Stimulated activated CD4-positive, alpha-beta T cell treated with anti-CD3 and anti-CD28 coated beads, Interleukin-1b, Interleukin-23, amount 100 ng/mL, for 4 hours (primary cell): Measurements from ENCODE around the gene LPCAT4.
A peak's percentile ranks its signal among the peaks of the same experiment; 100 is the strongest.
"Not testable (repeated sequence)": the region's sequence is repeated elsewhere in the genome, so short reads cannot be mapped to it uniquely, and the experiment has no call there.

Experiments used
- DNase-seq, 2 donors: peaks; one replicate each; pipeline ENCODE4 v3.0.0-alpha.2; 2020; ENCODE audit warnings: low read depth in 2 of 2

LPCAT4 gene, protein sequence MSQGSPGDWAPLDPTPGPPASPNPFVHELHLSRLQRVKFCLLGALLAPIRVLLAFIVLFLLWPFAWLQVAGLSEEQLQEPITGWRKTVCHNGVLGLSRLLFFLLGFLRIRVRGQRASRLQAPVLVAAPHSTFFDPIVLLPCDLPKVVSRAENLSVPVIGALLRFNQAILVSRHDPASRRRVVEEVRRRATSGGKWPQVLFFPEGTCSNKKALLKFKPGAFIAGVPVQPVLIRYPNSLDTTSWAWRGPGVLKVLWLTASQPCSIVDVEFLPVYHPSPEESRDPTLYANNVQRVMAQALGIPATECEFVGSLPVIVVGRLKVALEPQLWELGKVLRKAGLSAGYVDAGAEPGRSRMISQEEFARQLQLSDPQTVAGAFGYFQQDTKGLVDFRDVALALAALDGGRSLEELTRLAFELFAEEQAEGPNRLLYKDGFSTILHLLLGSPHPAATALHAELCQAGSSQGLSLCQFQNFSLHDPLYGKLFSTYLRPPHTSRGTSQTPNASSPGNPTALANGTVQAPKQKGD

DNA sequence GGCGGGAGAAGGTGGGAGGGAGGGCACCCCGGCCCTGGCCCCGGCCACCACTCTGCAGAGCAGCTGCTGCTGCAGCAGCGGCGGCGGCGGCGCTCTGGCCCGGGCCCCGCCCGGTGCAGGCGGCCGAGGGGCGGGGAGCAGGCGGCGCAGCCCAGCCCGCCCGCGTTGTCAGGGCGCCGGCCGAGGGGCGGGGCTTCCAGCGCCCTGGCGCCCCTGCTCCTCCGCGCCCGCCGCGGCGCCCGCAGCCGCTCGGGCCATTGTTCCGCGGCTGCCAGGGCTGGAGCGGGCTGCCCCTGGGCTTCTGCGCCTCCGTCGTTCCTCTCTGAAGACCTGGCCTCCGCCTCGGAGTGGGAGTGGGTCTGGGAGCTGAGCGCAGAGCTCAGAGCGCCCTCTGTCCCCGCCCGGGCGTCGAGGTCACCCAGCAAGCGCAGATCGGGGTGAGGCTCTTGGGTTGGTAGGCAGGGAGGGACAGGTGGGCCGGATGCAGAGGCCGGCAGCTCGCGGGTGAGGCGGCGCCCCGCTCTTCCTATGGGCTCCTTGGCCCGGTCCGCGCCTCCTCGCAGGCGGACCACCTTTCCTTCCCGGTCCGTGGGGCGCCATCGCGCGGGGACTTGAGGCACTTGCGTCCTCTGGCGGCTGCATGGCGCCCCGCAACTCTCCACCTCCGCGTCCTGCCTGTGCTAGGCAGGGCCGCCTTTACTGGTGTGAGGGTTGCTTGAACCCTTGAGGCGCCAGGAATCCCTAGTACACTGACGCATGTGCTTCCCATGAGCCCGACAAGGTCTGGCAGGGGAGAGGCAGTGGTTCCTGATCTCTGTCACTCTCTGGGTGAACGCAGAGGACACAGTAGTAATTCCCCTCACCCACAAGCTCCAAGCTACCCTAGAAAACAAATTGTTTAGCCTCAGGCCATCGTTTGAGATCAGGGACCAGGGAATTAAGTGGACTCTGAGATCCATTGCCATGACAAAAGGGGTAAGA lies at the start of gene LPCAT4:
Gene LPCAT4 (minus strand): TSS at position 96 of the 981 bp plus-strand sequence. CDS start 96 bp downstream, outside the sequence.
- peak; percentile 80 to 82 for DNase-seq

DNA sequence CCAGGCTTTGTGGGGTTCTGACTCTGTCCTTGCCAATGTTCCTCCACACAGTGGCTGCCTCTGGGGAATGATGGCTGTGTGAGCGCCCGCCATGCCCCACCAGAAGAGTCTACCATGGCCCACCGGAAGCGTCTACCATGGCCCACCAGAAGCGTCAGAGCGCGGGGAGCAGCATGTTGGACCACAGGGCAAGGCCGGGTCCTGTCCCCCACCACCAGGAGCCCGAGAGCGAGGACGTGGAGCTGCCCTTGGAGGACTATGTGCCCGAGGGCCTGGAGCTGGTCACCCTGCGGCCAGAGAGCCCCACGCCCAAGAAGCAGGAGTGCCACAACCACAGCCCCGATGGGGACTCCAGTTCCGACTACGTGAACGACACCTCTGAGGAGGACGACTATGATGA lies 42.5 kb upstream of the LPCAT4 start:
- not testable (repeated sequence) for DNase-seq

DNA sequence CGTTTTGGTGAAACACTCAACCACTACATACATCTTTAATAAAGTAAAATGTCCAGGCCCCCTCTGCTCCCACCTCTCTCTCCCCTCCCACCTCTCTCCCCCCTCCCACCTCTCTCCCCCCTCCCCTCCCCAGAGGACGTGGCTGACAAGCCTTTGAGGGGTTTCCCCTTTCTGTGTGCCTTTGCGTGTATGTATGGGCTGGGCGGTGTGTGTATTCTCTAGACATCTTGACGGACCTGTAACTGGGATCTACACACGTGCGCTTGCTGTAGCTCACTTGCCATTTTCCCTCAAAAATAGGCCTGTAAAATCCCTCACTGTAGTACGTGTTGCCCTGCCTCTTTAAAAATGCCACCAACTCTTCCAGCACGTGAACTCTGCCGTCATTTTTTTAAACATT lies 42.0 kb upstream of the LPCAT4 start:
- DNase-seq: not testable (repeated sequence)

DNA sequence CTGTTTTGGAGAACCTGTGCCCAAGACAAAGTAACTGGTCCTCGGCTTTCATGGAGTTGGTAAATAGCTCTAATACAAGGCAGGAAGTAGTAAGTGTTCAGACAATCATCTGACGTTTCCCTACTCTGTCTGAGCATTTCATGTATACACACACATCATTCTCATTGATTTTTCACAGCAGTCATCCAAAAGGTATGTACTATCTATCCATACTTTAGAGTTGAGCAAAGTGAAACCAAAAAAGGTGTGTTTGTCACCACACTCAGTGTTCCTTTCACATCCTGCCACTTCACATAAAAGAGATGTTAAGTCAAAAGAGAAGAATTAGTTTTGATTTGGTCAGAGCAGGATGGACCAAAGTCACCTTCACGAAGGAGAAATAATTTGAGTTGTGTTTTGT lies 36.9 kb upstream of the LPCAT4 start:
- not testable (repeated sequence) for DNase-seq

DNA sequence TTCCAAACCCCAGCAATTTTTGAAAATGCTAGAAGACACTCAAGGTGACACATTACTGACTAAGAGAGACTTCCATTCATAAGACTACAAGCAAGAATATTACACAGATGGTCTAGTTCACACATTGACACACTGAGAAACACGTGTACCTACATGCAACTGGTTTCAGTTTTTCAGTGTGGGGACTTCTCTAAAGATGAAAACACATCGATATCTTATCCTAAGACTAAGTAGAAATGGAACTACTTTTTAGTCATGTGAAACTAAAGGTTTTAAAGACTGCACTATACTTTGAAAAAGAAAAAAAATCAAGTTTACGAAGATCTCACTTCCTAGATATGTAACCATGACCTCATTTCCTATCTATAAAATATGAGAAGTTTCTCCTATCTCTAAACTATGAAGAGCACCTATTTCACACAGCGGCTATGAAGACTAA lies 36.2 kb upstream of the LPCAT4 start:
- DNase-seq: not testable (repeated sequence)

DNA sequence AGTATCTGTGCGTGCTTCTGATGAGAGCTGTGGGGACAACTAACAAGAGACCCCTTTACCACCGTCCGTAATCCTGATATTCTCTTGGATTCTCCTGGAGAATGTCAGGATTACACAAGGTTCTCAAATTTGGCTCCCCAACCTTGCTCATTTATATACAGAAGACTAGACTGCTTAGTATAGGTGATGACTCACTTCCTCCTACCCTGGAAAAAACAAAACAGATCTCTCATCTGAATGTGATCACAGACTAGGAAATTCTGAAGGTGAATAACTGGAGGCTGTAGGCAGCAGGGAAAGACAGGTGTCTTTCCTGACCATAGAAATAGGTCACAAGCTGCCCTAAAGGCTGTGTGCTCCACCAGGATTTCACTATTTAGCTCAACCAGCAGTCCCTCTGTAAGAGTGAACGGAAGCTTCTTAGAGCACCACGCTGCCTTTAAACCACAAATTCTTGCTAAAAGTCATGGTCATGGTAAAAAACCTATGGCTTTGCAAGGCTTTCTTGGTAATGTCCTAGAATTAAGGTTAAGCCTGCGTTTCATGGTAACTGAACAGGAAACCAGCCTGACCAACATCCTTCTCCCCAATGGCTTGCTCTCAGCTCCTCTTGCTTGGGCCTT lies 30.8 kb upstream of the LPCAT4 start:
- DNase-seq: not testable (repeated sequence)

DNA sequence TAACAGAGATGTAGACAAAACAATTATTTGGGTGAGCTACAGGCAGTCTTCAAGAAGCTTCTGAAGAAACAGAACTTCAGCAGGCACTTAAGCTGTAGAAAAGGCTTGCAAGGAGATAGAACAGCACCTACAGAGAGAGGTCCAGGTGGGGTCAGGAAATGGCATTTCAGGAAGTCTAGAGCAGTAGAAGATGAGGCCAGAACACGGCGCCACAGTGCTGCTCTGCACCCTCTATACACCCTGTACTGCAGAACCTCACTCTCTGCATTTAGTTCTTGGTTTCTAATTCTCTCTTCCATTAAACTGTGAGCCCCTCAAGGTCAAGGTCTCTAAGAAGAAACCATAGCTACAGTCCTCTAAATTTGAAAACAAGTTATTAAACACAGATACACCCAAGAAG lies 26.0 kb upstream of the LPCAT4 start:
- DNase-seq: not testable (repeated sequence)

DNA sequence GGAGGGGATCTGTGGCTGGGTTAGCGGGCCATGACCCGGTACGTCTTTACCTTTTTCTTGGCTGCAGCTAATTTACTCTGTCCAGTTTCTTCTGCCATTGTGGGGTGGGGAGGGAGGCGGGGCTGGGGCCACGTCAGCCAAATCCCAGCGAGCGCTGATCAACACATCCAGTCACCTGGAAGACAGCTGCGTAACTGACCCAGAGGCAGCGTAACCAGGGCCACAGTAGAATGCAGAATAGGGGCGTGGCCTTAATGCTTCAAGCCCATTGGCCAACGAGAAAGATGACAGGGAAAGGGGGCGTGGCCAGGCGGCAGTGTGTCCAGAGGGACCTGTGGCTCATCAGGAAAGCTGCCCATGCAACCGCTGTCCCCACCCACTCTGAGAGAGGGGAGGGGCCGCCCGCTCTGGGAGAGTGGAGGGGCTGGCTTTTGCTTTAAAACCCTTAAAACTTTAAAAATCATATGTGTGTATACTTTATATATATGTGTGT lies 22.6 kb upstream of the LPCAT4 start:
- not testable (repeated sequence) for DNase-seq

DNA sequence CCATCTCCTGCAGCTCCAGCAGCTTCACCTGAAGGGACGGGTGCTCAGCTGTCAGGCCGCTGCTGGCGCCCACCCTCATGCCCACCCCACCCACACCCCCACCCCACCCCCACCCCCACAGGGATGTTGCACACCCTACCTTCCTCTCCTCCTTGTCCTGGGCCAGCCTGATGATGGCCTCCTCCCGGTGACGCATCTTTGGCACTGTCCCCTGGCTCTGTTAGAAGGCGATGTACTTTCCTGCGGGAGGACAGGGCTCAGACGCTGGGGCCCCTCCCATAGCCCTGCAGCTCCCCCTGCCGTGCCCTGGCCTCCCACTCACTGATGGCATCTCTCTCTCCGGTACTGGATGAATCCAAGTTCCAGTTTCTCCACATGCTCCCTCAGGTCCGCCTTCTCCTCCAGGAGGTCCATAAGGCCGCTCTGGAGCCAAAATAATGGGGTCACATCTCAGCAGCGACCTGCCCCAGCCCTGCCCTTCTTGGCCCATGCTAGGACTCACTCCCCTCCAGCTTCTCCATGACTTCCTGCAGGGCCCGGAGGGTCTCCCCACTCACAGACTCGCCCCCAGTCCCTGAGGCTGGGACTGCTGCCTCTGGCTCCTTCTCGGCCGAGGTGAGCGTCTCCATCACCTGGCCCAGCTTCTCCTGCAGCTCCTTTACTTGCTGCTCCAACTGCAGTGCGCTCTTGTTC lies 15.0 kb upstream of the LPCAT4 start:
- not testable (repeated sequence) for DNase-seq

DNA sequence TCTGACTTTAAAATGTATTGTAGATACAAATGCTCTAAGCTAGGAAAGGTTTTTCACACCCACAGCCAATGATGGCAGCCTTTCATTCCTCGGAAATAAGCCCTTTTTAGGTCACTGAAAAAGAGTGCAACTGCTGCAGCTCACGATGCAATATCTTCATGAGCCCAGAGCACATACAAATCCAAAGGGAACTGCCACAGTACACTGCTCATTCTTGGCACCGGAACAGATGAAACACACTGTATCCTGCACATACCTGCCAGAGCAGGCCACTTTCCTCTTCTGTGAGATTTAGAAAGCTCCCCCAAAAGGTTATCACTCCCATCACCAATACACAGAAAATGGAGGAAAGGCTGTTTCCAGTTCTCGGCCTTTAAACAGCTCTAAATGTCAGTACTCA lies 13.5 kb upstream of the LPCAT4 start:
- DNase-seq: not testable (repeated sequence)

DNA sequence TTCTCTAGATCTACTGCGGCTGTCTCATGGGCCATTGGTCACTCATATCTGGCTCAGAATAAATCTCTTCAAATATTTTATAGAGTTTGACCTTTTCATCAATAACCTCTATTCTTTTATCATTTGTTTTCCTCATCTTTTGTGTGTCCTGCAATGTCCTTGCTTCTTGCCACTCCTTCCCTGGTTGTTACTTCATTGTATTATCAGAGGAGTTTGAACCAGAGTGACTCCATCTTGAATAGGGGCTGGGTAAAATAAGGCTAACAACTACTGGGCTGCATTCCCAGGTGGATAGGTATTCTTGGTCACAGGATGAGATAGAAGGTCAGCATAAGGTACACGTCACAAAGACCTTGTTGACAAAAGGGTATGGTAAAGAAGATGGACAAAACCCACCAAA lies 9.9 kb upstream of the LPCAT4 start:
- DNase-seq: no peak

DNA sequence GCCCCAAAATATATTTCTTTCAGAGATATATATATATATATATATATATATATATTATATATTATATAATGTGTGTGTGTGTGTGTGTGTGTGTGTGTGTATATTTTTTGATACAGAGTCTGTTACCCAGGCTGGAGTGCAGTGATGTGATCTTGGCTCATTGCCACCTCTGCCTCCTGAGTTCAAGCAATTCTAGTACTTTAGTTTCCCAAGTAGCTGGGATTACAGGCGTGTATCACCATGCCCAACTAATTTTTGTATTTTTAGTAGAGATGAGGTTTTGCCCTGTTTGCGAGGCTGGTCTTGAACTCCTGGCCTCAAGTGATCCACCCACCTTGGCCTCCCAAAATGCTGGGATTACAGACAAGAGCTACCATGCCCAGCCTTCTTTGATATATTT lies 8.5 kb upstream of the LPCAT4 start:
- DNase-seq: not testable (repeated sequence)

DNA sequence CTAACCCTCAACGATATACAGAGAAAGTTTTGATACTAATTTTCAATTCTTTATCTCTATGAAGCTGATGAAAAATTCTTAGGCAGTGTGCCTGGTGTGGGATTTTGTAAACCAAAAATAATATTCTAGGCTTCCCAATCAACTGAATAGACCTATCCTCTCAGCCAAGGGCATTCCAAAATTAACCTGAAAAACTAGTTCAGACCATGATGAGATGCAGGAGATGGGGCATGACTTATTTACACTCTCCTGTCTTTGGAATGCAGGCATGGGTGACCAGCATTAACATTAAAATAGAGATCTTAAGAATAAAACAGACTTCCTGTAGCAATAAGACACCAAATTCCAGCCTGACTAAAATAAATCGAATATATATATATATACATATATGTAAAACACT lies 7.8 kb upstream of the LPCAT4 start:
- no peak for DNase-seq

DNA sequence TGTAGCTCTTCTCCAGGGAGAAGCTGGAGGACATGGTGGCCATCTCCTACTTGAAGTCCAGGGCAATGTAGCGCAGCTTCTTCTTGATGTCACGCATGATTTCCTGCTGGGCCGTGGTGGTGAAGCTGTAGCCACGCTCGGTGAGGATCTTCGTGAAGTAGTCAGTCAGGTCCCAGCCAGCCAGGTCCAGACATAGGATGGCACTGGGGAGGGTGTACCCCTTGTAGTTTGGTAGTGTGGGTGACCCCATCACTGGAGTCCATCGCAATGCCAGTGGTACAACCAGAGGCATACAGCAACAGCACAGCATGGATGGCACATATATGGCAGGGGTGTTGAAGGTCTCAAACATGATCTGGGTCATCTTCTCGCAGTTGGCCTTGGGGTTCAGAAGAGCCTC lies 7.0 kb upstream of the LPCAT4 start:
- no peak for DNase-seq

DNA sequence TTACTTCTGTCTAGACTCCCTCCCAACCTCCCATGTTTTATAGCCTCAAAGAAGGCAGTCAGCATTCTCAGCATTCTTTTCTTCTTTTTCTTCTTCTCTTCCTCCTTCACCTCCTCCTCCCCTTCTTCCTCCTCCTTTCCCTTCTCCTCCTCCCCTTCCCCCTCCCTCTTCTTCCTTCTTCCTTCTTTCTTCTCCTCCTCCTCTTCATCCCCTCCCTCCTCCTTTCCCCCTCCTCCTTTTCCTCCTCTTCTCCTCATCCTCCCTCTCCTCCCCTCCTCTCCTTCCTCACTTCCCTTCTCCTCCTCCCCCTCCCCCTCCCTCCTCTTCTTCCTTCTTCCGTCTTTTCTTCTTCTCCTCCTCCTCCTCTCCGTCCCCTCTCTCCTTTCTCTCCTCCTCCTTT lies 3.6 kb upstream of the LPCAT4 start:
- no peak for DNase-seq

DNA sequence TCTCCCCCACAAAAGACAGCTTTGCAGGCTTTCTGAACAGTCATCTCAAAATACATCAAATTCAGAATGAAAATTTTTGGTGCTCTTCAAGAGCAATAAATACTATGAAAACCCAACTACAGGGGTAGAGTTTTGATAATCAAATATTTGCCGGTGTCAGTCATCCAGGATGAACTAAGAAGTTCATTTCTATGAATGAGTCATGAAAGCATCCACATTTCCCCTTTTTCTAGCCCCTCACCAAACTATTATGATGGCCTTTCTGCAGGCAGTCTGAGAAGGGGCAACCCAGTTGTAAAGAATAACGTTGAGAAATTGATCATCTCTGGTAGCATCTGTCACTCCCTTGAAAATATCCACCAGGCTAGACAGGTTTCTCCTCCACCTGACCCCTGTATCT lies 3.1 kb upstream of the LPCAT4 start:
- no peak for DNase-seq

DNA sequence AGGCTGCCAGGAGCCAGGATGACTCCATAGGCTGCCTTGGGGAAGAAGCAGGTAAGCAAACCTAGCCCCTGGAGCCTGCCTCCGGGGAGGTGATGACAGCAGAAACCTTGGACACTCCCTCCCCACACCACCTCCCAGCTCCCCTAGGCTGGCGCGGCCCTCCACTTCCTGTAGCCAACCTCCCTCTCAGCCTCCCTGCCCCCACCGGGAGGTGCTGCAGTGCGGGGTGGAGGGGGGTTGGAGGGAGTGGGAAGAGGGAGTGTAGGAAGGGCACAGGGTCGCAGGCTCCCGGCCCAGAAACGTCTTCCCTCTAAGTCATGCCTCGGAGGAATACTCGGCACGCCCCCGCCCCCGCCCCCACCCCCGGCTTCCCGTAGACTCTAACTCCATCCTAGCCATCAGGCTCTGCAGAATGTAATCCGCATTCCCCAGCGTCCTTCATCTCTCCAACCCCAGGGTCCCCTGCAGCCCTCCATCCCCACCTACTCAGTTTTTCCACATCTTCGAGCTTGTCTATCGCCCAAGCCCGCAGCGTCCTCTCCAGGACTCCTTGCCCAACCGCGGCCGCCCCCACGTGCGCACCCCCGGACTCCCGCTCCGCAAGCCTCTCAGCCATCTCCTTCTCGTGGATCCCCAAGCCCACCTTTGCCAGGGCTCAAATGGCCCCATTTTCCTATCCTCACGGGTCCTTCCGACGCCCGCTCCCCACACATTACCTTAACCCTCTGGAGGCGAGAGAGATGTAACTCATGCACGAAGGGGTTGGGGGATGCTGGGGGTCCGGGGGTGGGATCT lies 528 bp downstream of the LPCAT4 start:
- DNase-seq: peak; percentile 5 to 22

DNA sequence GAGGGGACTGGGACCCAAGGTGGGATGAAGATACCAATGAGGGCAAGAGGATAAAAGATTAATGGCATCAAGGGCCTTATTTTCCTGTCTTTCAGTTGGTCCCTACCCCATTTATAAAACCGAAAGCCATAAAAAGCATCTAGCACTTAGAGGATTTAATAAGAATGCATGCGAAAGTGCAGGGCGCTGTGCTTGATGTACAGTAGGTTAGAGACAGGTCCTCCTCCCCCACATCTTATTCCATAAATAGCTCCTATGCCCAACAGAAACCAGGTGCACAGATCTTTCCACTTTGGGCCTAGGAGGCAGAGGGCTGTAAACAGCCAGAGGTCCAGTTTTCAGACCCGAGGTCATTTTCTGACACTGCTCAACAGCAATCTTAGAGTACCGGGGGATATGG lies 1.2 kb downstream of the LPCAT4 start:
- DNase-seq: no peak

DNA sequence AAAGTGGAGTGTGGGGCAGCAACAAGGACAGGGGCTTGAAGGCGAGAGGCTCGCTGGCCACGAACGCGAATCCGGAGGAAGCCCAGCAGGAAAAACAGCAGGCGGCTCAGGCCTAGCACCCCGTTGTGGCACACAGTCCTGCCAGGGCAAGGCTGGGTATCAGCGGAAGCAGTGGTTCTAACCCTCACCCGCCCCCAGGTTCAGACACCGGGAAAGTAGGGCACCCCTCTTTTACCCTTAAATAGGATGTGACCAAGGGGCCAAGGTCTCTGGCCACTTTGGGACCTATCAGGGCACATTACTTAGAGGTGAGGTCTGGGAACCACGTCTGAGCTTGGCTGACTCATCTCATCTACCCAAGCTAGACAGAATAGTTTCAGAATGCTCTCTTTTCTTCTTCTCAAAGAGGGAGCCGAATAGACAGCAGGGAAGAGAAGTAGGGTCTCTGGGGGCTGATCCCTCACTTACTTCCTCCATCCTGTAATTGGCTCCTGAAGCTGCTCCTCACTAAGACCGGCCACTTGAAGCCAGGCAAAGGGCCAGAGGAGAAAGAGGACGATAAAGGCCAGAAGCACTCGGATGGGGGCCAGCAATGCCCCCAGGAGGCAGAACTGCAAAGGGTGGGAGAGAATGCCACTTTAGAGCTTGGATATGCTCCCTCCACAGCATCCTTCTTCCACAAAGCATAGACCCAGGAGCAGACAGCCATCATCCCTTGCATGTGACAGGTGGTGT lies 1.7 kb downstream of the LPCAT4 start:
- DNase-seq: no peak
